MM.1S (cell line): ENCODE data around the gene NCOA5.
"Not testable (repeated sequence)": the region's sequence is repeated elsewhere in the genome, so short reads cannot be mapped to it uniquely, and the experiment has no call there.

Experiments used
- DNase-seq: peaks from one replicate; pipeline ENCODE4 v3.0.0-alpha.2; 2015
- H2AFZ ChIP-seq: fragments of 300-600 bp; sonication (generic); 2 replicates; pipeline ENCODE4 v1.6.0; 2016; ENCODE audit warnings: antibody characterized with exemption, low read length
- H3F3A ChIP-seq: fragments of 300-600 bp; sonication (generic); 2 replicates; pipeline ENCODE4 v1.6.1; 2016; ENCODE audit warnings: mild to moderate bottlenecking, antibody characterized with exemption, low read length, moderate library complexity, mixed read lengths; ENCODE audit not compliant: insufficient read depth
- H3K27ac ChIP-seq: fragments of 300-600 bp; sonication (generic); 2 replicates; pipeline ENCODE4 v1.5.1; 2016; ENCODE audit warnings: mild to moderate bottlenecking, low read length
- H3K27me3 ChIP-seq: fragments of 300-600 bp; sonication (generic); replicated peaks from 2 replicates; pipeline ENCODE4 v1.6.0; 2016; ENCODE audit warnings: low read length; ENCODE audit not compliant: insufficient read depth
- H3K36me3 ChIP-seq: fragments of 300-600 bp; sonication (generic); replicated peaks from 2 replicates; pipeline ENCODE4 v1.6.1; 2016; ENCODE audit warnings: mild to moderate bottlenecking, low read length, mixed read lengths; ENCODE audit not compliant: insufficient read depth
- H3K4me1 ChIP-seq: fragments of 300-600 bp; sonication (generic); 2 replicates; pipeline ENCODE4 v1.6.1; 2016; ENCODE audit warnings: low read length, mixed read lengths
- H3K4me2 ChIP-seq: fragments of 300-600 bp; sonication (generic); 2 replicates; pipeline ENCODE4 v1.6.0; 2016; ENCODE audit warnings: low read depth, low read length
- H3K4me3 ChIP-seq: fragments of 300-600 bp; sonication (generic); 2 replicates; pipeline ENCODE4 v1.5.1; 2016; ENCODE audit warnings: low read length, mixed read lengths
- H3K79me2 ChIP-seq: fragments of 300-600 bp; sonication (generic); 2 replicates; pipeline ENCODE4 v1.6.1; 2016; ENCODE audit warnings: mixed run types, low read length, mixed read lengths
- H3K9ac ChIP-seq: fragments of 300-600 bp; sonication (generic); 2 replicates; pipeline ENCODE4 v1.6.1; 2016; ENCODE audit warnings: low read length, mixed read lengths
- H3K9me2 ChIP-seq: fragments of 300-600 bp; sonication (generic); replicated peaks from 2 replicates; pipeline ENCODE4 v1.6.1; 2016; ENCODE audit warnings: mild to moderate bottlenecking, low read length, mixed read lengths; ENCODE audit not compliant: insufficient read depth
- H3K9me3 ChIP-seq: fragments of 300-600 bp; sonication (generic); replicated peaks from 2 replicates; pipeline ENCODE4 v1.6.1; 2016; ENCODE audit warnings: mild to moderate bottlenecking, low read length, mixed read lengths; ENCODE audit not compliant: insufficient read depth
- H4K20me1 ChIP-seq: fragments of 300-600 bp; sonication (generic); 2 replicates; pipeline ENCODE4 v1.6.1; 2016; ENCODE audit warnings: mild to moderate bottlenecking, low read length, moderate library complexity, mixed read lengths; ENCODE audit not compliant: insufficient read depth
- EZH2 ChIP-seq: fragments of 300-600 bp; sonication (generic); optimal IDR thresholded peaks from 2 replicates; pipeline ENCODE3; 2017; ENCODE audit warnings: low read depth, mild to moderate bottlenecking, antibody characterized with exemption, low read length, mixed read lengths
- EZH2phosphoT487 ChIP-seq: fragments of 300-600 bp; sonication (generic); IDR thresholded peaks from 2 replicates; pipeline ENCODE4 v1.6.1; 2018; ENCODE audit warnings: antibody characterized with exemption, low read length
- TF ChIP-seq, protein P1 (sequence below): fragments of 300-600 bp; sonication (generic); IDR thresholded peaks from 2 replicates; pipeline ENCODE4 v1.5.1; 2016; ENCODE audit warnings: antibody characterized with exemption, low read length, mixed read lengths

The NCOA5 gene

DNA sequence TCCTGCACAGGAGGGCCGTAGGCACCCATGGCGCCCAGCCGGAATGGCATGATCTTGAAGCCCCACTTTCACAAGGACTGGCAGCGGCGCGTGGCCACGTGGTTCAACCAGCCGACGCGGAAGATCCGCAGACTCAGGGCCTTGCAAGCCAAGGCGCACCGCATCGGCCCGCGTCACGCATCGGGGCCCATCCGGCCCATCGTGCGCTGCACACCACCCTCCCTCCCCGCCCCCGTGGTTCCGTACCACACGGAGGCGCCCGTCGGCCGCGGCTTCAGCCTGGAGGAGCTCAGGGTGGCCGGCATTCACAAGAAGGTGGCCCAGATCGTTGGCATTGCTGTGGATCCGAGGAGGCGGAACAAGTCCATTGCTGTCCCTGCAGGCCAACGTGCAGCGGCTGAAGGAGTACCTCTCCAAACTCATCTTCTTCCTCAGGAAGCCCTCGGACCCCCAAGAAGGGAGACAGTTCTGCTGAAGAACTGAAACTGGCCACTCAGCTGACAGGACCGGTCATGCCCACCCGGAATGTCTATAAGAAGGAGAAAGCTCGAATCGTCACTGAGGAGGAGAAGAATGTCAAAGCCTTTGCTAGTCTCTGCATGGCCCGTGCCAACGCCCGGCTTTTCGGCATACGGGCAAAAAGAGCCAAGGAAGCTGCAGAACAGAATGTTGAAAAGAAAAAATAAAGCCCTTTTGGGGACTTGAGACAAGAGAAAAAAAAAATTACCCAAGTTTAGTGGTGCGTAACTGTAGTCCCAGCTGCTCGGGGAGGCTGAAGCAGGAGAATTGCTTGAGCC lies 9.9 kb upstream of the NCOA5 start:
- H3K9me3 ChIP-seq = no peaks in the 10 kb centered on the region
- H3K27me3 ChIP-seq = peaks cover 21% of the 10 kb centered on the region
- H3K4me1 ChIP-seq = no peaks in the 10 kb centered on the region
- no peak overlapping the region for H3K9ac ChIP-seq
- peak overlapping the region; percentile 5; the same call in 1 of the 2 replicates for H3K4me2 ChIP-seq
- TF ChIP-seq, protein P1, sequence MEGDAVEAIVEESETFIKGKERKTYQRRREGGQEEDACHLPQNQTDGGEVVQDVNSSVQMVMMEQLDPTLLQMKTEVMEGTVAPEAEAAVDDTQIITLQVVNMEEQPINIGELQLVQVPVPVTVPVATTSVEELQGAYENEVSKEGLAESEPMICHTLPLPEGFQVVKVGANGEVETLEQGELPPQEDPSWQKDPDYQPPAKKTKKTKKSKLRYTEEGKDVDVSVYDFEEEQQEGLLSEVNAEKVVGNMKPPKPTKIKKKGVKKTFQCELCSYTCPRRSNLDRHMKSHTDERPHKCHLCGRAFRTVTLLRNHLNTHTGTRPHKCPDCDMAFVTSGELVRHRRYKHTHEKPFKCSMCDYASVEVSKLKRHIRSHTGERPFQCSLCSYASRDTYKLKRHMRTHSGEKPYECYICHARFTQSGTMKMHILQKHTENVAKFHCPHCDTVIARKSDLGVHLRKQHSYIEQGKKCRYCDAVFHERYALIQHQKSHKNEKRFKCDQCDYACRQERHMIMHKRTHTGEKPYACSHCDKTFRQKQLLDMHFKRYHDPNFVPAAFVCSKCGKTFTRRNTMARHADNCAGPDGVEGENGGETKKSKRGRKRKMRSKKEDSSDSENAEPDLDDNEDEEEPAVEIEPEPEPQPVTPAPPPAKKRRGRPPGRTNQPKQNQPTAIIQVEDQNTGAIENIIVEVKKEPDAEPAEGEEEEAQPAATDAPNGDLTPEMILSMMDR = peak; percentile 24
- TF ChIP-seq EZH2phosphoT487 (no peak), EZH2 (no peak)
- no peaks in the 10 kb centered on the region for H3K79me2 ChIP-seq
- no peak overlapping the region for H2AFZ ChIP-seq
- no peaks in the 10 kb centered on the region for H4K20me1 ChIP-seq
- DNase-seq = peak; percentile 12
- H3K9me2 ChIP-seq = no peaks in the 10 kb centered on the region
- H3K27ac ChIP-seq = no peak overlapping the region
- no peaks in the 10 kb centered on the region for H3F3A ChIP-seq
- H3K36me3 ChIP-seq = no peaks in the 10 kb centered on the region
- H3K4me3 ChIP-seq = peak overlapping the region; percentile 21; the same call in 1 of the 2 replicates

DNA sequence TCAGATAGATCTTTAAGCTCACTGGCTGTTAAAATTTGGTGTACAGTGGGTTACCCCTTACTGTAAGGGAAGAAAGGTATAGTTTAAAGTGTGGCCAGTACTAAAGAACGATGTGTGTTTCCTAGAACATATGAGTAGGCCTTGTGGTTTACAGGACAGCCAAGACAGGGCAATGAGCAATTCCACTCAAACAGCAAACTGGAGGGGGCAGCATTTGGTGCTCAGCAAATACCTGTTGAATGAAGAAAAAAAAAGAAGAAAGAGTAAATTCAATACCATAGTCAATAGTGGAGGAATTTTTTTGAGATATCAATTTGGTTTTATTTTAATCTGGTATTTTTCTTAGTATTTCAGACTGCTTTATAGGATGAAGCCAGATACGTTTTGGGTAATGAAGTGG lies 3.8 kb upstream of the NCOA5 start:
- Histone ChIP-seq H3F3A (no peaks in the 10 kb centered on the region), H3K27ac (no peak overlapping the region), H3K79me2 (peaks cover 9% of the 10 kb centered on the region), H3K36me3 (no peaks in the 10 kb centered on the region), H4K20me1 (peaks cover 5% of the 10 kb centered on the region), H2AFZ (no peak overlapping the region), H3K4me3 (no peak overlapping the region), H3K9ac (no peak overlapping the region), H3K9me3 (no peaks in the 10 kb centered on the region), H3K4me1 (peaks cover 2% of the 10 kb centered on the region; the same call in 1 of the 2 replicates), H3K9me2 (no peaks in the 10 kb centered on the region), H3K4me2 (no peak overlapping the region), H3K27me3 (0 out of 2 replicates have a peak, but pooled peaks cover 10% of the 10 kb centered on the region)
- TF ChIP-seq EZH2 = no peak
- TF ChIP-seq, protein P1 = no peak
- no peak for TF ChIP-seq EZH2phosphoT487
- DNase-seq = no peak

DNA sequence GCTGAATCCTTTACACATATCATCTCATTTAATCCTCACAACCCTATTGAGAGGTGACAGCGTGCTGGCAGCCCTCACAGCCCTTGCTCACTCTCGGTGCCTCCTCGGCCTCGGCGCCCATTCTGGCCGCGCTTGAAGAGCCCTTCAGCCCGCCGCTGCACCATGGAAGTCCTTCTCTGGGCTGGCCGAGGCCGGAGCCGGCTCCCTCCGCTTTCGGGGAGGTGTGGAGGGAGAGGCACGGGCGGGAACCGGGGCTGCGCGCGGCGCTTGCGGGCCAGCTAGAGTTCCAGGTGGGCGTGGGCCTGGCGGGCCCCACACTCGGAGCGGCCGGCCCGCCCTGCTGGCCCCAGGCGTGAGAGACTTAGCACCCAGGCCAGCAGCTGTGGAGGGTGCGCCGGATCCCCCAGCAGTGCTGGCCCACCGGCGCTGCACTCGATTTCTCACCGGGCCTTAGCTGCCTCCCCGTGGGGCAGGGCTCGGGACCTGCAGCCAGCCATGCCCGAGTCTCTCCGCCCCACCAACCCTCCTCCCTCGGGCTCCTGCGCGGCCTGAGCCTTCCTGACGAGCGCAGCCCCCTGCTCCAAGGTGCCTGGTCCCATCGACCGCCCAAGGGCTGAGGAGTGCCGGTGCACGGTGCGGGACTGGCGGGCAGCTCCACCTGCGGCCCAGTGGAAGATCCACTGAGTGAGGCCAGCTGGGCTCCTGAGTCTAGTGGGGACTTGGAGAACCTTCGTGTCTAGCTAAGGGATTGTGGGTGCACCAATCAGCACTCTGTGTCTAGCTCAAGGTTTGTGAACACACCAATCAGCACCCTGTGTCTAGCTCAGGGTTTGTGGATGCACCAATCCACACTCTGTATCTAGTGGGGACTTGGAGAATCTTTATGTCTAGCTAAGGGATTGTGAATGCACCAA lies 2.1 kb upstream of the NCOA5 start:
- H3K9me3 ChIP-seq, H3K36me3 ChIP-seq, H3F3A ChIP-seq, H3K4me3 ChIP-seq, H3K9ac ChIP-seq, DNase-seq, H3K27me3 ChIP-seq, H3K9me2 ChIP-seq, H3K4me2 ChIP-seq, H3K4me1 ChIP-seq, H3K27ac ChIP-seq, H2AFZ ChIP-seq: not testable (repeated sequence)
- Histone ChIP-seq H4K20me1 (peaks cover 21% of the 10 kb centered on the region), H3K79me2 (peaks cover 26% of the 10 kb centered on the region)
